Epithelial cell of proximal tubule (primary cell): ENCODE measurements around the gene RPP38. TPM values are rescaled to one million over a fixed set of nuclear protein-coding genes. Genes with fewer than 3 reads are reported as not detected.
A peak's percentile ranks its signal among the peaks of the same experiment; 100 is the strongest.

Experiments
- DNase-seq: peaks from one replicate; pipeline ENCODE4 v3.0.0-alpha.2; 2011; ENCODE audit warnings: low read depth
- H3K4me3 ChIP-seq: 2 replicates; pipeline ENCODE4 v1.5.1; 2011; ENCODE audit warnings: low read depth, mild to moderate bottlenecking, low read length
- total RNA-seq: library from RNA; depleted of rRNA; stranded (reverse); fragments of >200 nt; gene quantifications from 2 replicates; pipeline ENCODE4 v1.2.3, GENCODE V29; 2015
- TF ChIP-seq, protein P1 (sequence below): conservative IDR thresholded peaks from 2 replicates; pipeline ENCODE4 v1.5.1; 2012; ENCODE audit warnings: low read depth, mild to moderate bottlenecking, low read length

Gene RPP38
- total RNA-seq, 1 donor from 2014 or later = 26.1 TPM

DNA sequence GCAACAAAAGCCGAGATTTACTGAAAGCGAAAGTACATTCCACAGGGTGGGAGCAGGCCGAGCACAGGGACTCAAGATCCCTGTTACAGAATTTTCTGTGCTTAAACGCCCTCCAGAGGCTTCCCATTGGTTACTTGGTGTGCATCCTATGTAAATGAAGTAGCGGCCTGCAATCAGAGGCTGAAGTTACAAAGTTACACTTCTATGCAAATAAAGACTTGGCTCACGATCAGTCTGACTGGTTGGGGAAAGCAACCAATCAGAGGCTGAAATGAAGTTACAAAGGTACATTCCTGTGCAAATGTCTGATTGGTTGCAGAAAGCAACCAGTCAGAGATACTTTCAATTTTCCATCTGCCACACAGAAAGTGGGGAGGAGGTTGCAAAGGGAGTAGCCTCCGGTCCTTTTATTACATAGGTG is 12.6 kb upstream of the RPP38 start:
- TF ChIP-seq, protein P1, sequence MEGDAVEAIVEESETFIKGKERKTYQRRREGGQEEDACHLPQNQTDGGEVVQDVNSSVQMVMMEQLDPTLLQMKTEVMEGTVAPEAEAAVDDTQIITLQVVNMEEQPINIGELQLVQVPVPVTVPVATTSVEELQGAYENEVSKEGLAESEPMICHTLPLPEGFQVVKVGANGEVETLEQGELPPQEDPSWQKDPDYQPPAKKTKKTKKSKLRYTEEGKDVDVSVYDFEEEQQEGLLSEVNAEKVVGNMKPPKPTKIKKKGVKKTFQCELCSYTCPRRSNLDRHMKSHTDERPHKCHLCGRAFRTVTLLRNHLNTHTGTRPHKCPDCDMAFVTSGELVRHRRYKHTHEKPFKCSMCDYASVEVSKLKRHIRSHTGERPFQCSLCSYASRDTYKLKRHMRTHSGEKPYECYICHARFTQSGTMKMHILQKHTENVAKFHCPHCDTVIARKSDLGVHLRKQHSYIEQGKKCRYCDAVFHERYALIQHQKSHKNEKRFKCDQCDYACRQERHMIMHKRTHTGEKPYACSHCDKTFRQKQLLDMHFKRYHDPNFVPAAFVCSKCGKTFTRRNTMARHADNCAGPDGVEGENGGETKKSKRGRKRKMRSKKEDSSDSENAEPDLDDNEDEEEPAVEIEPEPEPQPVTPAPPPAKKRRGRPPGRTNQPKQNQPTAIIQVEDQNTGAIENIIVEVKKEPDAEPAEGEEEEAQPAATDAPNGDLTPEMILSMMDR = no peak
- peak; percentile 93 for DNase-seq
- peak overlapping the region; percentile 60 for H3K4me3 ChIP-seq

DNA sequence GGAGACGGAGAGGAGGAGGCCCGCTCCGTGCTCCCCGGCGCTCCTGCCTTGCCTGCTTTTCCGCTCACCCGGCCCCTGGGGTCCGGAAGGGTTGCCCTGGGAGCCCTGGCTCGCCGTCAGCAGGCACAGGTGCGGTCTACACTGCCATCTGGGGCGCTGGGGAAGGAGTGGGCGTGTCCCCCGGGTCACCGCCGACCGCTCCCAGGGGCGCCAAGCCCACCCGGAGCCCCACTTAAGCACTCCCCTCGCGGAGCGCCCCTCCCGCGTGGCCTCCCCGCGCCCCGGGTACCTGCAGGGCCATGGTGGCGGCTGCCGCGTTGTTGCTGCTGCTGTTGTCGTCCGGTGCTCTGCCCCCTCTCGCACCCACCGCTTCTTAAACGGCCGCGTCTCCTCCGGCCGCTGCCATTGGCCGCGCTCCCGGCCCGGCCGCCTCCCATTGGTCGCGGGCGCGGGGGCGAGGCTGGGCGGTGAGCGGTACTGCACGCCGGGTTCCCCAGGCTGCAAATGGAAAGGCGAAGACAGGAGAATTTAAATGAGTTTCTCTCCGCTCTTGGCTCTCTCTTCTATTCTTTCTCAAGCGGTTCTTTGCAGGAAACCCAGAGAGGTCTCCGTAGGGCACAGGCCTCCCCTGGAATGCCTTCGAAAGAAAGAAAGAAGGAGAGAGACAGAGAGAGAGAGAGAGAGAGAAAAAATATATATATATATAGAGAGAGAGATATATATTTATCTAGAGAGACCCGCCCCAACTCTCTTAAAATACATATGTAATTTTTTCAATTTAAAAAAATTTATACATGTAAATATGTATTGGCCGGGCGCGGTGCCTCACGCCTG is 8.5 kb upstream of the RPP38 start, which contains the start of gene ACBD7:
Gene ACBD7, minus strand, starts transcription at position 349 of the 834 bp plus-strand sequence. Its CDS starts 48 bp downstream, at position 301.
- TF ChIP-seq, protein P1 = peak; percentile 15
- H3K4me3 ChIP-seq = peak within 1 kb of the TSS; percentile 67
- no peak for DNase-seq

DNA sequence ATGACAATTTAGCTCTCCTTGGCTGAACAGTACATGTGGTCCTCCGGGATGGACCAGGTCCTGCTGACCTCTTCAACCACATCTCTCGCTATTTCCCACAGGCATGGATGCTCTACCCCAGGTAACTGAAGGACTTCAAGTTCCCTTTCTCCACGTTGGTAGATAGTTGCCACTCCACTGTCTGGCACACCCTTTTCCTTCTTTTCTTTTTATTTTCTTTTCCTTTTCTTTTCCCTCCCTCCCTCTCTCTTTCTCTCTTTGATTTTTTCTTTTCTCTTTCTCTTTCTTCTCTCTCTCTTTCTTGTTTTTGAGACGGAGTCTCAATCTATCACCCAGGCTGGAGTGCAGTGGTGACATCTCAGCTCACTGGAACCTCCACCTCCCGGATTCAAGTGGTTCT is 5.7 kb upstream of the RPP38 start:
- TF ChIP-seq, protein P1 = no peak
- H3K4me3 ChIP-seq = no peak overlapping the region

DNA sequence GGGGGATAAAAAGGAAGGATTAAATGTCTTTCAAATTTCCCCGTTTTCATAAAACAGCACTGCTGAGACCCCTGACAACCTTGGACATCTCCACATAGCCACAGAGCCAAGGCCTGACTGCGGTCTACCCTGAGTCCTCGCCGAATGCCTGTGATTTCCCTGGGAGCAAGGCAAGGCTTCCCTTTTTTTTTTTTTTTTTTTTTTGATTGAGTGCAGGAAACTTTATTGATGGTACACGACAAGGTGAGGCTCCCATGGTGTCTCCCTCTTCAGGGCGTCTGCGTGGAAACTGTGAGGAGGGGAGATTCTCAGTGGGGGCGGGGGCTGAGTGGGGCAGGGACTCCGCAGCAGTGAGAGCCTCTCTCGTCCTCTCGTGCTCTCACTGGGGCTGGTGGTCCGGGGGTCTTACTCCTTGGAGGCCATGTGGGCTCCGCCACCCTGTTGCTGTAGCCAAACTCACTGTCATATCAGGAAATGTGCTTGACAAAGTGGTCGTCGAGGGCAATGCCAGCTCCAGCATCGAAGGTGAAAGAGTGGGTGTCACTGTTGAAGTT is 4.2 kb upstream of the RPP38 start:
- no peak overlapping the region for H3K4me3 ChIP-seq
- TF ChIP-seq, protein P1 = no peak
- no peak for DNase-seq

More for the DNA sequence above, 5.7 kb upstream of the RPP38 start:
- no peak for DNase-seq

DNA sequence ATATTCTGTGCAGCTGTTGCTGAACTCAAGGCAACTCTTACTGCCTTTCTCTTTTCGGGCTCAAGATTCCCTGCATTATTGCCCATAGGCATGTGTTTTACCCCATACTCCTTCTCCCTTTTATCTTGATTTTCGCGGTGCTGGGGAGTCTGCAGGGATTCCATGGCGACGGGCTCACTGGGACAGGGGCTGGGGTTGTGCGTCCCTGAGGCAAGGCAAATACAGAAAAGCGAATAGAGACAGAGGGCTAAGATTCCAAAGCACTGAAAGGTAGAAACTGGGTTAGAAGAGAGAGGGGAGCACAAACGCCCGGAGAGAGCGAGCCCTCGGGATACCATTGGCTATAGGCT is 519 bp upstream of the RPP38 start:
- TF ChIP-seq, protein P1 = no peak
- H3K4me3 ChIP-seq = peak overlapping the region; percentile 83
- no peak for DNase-seq

DNA sequence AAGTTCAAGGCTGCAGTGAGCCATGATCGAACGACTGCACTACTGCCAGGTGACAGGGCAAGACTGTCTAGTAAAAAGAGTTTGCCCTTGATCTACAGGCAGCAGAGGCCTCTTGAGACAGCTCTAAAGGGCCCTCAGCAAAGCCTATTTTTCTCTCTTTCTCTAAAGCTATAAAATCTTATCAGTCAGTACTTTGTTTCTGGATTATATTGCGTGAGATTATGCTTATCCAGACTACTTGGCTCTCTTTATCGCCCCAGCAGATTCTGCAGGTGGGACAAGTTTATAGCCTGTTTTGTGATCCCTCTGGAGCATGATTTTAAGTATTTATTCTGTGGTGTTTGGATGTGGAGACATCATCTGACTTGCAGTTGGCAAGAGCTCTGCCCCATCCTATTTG is 2.7 kb downstream of the RPP38 start:
- no peak for DNase-seq
- TF ChIP-seq, protein P1 = no peak
- H3K4me3 ChIP-seq = no peak overlapping the region
